ENCODE measurements around the gene TRDN. TPM values are rescaled to one million over a fixed set of nuclear protein-coding genes. Genes with fewer than 3 reads are reported as not detected.

Gene TRDN
- total RNA-seq, 1 donor from 2014 or later: not detected

DNA sequence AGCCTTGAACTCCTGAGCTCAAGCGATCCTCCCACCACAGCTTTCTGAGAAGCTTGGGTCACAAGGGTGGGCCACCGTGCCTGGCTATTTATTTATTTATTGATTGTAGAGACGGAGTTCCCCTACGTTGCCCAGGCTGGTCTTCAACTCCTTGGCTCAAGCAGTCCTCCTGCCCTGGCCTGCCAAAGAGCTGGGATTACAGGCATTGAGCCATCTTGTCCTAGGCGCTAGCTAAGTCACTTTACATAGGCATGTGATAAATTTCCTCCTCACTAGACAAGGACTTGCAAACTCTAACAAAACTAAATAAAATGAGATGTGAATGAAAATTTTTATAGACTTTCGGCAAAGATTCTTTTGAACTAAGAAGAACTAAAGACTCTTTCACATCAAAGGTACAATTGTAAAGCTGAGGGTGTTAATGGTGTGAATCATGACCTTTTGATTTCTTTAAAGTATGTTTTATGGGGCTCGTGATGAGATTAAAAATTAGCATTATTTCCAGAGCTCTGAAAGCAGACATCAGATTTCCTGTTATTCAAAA is 428.7 kb downstream of the TRDN start:
- Histone ChIP-seq H3K4me1 (no peaks in the 10 kb centered on the region), H3K36me3 (no peaks in the 10 kb centered on the region), H3K27ac (no peak overlapping the region), H3K4me3 (no peak overlapping the region), H3K9me3 (no peaks in the 10 kb centered on the region), H3K27me3 (ENCODE audit: low read depth) (no peaks in the 10 kb centered on the region)
- DNase-seq: no peak
- intact Hi-C loops (cut with DNase I): no loop called here
- ATAC-seq: no peak
- TF ChIP-seq, protein P1, sequence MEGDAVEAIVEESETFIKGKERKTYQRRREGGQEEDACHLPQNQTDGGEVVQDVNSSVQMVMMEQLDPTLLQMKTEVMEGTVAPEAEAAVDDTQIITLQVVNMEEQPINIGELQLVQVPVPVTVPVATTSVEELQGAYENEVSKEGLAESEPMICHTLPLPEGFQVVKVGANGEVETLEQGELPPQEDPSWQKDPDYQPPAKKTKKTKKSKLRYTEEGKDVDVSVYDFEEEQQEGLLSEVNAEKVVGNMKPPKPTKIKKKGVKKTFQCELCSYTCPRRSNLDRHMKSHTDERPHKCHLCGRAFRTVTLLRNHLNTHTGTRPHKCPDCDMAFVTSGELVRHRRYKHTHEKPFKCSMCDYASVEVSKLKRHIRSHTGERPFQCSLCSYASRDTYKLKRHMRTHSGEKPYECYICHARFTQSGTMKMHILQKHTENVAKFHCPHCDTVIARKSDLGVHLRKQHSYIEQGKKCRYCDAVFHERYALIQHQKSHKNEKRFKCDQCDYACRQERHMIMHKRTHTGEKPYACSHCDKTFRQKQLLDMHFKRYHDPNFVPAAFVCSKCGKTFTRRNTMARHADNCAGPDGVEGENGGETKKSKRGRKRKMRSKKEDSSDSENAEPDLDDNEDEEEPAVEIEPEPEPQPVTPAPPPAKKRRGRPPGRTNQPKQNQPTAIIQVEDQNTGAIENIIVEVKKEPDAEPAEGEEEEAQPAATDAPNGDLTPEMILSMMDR (IDR thresholded peaks at IDR 0.05): no peak

DNA sequence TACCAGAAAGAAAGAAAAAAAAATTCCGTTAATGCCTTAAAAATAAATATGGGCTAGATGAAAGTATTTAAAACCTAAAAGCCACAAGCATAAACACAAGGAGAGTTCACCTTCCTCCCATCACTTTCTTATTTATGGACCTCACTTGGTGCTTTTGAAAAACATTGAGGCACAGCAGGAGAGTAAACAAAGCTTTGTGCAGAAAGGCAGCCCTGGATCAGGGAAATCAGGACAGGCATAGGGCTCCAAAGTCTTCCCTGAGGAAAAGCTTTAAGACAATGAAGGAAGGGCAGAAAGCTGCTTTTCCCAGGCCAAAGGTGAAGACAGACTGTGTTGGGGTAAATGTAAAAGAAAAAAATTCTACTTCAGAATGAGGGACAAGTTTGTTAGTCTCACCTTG is 432.8 kb downstream of the TRDN start:
- intact Hi-C loops (cut with DNase I): no loop called here
- Histone ChIP-seq H3K36me3 (no peaks in the 10 kb centered on the region), H3K27ac (no peak overlapping the region), H3K9me3 (no peaks in the 10 kb centered on the region), H3K27me3 (ENCODE audit: low read depth) (no peaks in the 10 kb centered on the region), H3K4me3 (no peak overlapping the region), H3K4me1 (no peaks in the 10 kb centered on the region)
- TF ChIP-seq, protein P1 (IDR thresholded peaks at IDR 0.05): no peak
- ATAC-seq (no peak), DNase-seq (no peak)

DNA sequence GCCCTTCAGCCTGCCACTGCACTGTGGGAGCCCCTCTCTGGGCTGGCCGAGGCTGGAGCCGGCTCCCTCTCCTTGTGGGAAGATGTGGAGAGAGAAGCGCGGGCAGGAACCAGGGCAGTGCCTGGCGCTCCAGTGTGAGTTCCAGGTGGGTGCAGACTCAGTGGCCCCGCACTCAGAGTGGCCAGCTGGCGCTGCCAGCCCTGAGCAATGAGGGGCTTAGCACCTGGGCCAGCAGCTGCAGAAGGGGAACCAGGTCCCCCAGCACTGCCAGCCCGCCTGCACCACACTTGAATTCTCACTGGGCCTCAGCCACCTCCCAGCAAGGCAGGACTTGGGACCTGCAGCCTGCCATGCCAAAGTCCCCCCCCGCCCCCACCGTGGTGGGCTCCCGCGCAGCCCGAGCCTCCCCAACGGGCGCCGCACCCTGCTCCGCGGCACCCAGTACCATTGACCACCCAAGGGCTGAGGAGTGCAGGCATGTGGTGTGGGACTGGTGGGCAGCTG is 434.8 kb downstream of the TRDN start:
- peak; percentile 35 for DNase-seq
- Histone ChIP-seq H3K4me1 (no peaks in the 10 kb centered on the region), H3K9me3 (no peaks in the 10 kb centered on the region), H3K27ac (no peak overlapping the region), H3K36me3 (no peaks in the 10 kb centered on the region), H3K4me3 (no peak overlapping the region), H3K27me3 (ENCODE audit: low read depth) (no peaks in the 10 kb centered on the region)
- TF ChIP-seq, protein P1 (IDR thresholded peaks at IDR 0.05): no peak
- intact Hi-C loops (cut with DNase I): no loop called here
- ATAC-seq: peak in 1 of 2 donors; percentile 15

DNA sequence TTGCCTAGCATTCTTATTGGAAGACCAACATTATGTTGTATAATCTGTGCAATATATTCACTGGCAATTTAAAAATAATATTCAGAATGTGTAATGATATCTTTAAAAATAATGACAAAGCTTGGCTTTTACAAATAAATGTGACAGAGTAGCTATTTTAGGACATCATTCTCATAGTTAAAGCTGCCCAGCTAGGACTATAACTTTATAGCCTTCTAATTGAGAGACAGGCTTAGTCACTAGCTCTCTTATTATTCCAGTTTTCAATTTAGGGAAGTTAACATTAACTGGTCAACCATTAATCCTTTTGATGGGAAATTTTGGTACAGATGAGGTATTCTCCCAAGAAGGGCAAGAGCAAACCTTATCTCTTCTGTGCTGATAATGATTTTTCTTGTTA is 443.5 kb downstream of the TRDN start:
- no peak for ATAC-seq

DNA sequence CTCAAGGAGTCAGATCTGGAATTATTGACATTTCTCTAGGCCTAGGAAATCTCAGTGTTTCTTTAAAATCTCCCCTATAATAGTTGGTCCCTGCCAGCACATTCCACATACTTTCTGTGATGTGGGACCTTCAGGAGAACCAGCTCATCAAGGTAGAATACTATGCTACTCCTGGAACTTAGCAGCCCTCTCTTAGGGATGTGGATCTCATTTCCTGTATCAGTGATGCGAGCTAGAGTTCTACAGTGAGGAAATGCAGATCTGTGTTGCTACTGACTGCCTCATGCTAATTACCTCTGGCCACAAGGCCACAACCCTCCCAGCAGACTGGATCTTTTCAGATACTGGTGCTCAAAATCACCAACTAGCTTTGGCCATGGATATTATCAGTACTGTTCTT is 446.9 kb downstream of the TRDN start:
- no peak for ATAC-seq

More for the DNA sequence above, 443.5 kb downstream of the TRDN start:
- DNase-seq: no peak
- Histone ChIP-seq H3K27me3 (ENCODE audit: low read depth) (no peaks in the 10 kb centered on the region), H3K9me3 (no peaks in the 10 kb centered on the region), H3K36me3 (no peaks in the 10 kb centered on the region), H3K27ac (no peak overlapping the region), H3K4me1 (no peaks in the 10 kb centered on the region), H3K4me3 (no peak overlapping the region)
- intact Hi-C loops (cut with DNase I): no loop called here
- TF ChIP-seq, protein P1 (IDR thresholded peaks at IDR 0.05): no peak

More for the DNA sequence above, 446.9 kb downstream of the TRDN start:
- TF ChIP-seq, protein P1 (IDR thresholded peaks at IDR 0.05): no peak
- intact Hi-C loops (cut with DNase I): no loop called here
- DNase-seq: no peak
- Histone ChIP-seq H3K9me3 (peaks cover 2% of the 10 kb centered on the region), H3K27me3 (ENCODE audit: low read depth) (no peaks in the 10 kb centered on the region), H3K4me3 (no peak overlapping the region), H3K27ac (no peak overlapping the region), H3K36me3 (no peaks in the 10 kb centered on the region), H3K4me1 (no peaks in the 10 kb centered on the region)
